HepG2 (cell line): ENCODE measurements around the gene RABEPK. TPM values are rescaled to one million over a fixed set of nuclear protein-coding genes. Genes with fewer than 3 reads are reported as not detected.

Source experiments
- BHLHE40 ChIP-seq: IDR thresholded peaks from 2 replicates; pipeline ENCODE4 v1.6.1; 2011; ENCODE audit warnings: low read length, improper control_type of control experiment
- CBX1 ChIP-seq: IDR thresholded peaks from one replicate; pipeline ENCODE4 v1.6.1; 2016; ENCODE audit warnings: antibody characterized with exemption, low read depth
- GATAD2A ChIP-seq: IDR thresholded peaks from 2 replicates; pipeline ENCODE4 v1.6.1; 2016
- HNRNPK ChIP-seq: fragments of 200-400 bp; formaldehyde crosslinking; IDR thresholded peaks from 2 replicates; pipeline ENCODE4 v1.6.1; 2018; ENCODE audit warnings: low read length, low read depth, moderate library complexity, mild to moderate bottlenecking; ENCODE audit not compliant: poor library complexity, severe bottlenecking
- KLF11 ChIP-seq: IDR thresholded peaks from 2 replicates; pipeline ENCODE4 v1.6.1; 2016; ENCODE audit warnings: missing compliant biosample characterization
- KLF13 ChIP-seq: sonication (generic); formaldehyde crosslinking; IDR thresholded peaks from 2 replicates; pipeline ENCODE4 v1.4.0; 2020; ENCODE audit warnings: mild to moderate bottlenecking, missing genetic modification reagents
- MAFG ChIP-seq: sonication (generic); formaldehyde crosslinking; IDR thresholded peaks from 2 replicates; pipeline ENCODE4 v1.5.1; 2020; ENCODE audit warnings: mild to moderate bottlenecking, missing genetic modification reagents
- MEIS2 ChIP-seq: sonication (generic); formaldehyde crosslinking; IDR thresholded peaks from 2 replicates; pipeline ENCODE4 v1.9.0; 2021; ENCODE audit warnings: mild to moderate bottlenecking, missing genetic modification reagents
- MLX ChIP-seq: IDR thresholded peaks from 2 replicates; pipeline ENCODE4 v1.6.1; 2016
- MXD1 ChIP-seq: sonication (generic); formaldehyde crosslinking; IDR thresholded peaks from 2 replicates; pipeline ENCODE4 v1.4.0; 2020; ENCODE audit warnings: mild to moderate bottlenecking, missing genetic modification reagents
- NFKBIZ ChIP-seq: IDR thresholded peaks from 2 replicates; pipeline ENCODE4 v1.6.1; 2018; ENCODE audit warnings: missing genetic modification reagents, missing compliant biosample characterization
- PHF20 ChIP-seq: sonication (generic); formaldehyde crosslinking; IDR thresholded peaks from 2 replicates; pipeline ENCODE4 v1.5.0; 2020; ENCODE audit warnings: mild to moderate bottlenecking, missing genetic modification reagents
- PHF21A ChIP-seq: sonication (generic); formaldehyde crosslinking; IDR thresholded peaks from 2 replicates; pipeline ENCODE4 v1.5.0; 2020; ENCODE audit warnings: mild to moderate bottlenecking, missing genetic modification reagents
- POLR2AphosphoS5 ChIP-seq: IDR thresholded peaks from 2 replicates; pipeline ENCODE4 v1.6.1; 2012; ENCODE audit warnings: low read depth, low read length
- RAD51 ChIP-seq: fragments of 450-650 bp; IDR thresholded peaks from 2 replicates; pipeline ENCODE4 v1.6.1; 2016; ENCODE audit warnings: borderline replicate concordance
- RBFOX2 ChIP-seq: fragments of 200-400 bp; formaldehyde crosslinking; IDR thresholded peaks from 2 replicates; pipeline ENCODE4 v1.6.1; 2017; ENCODE audit warnings: low read depth, mild to moderate bottlenecking, low read length
- SRSF4 ChIP-seq: fragments of 200-400 bp; formaldehyde crosslinking; IDR thresholded peaks from one replicate; pipeline ENCODE4 v1.6.1; 2018; ENCODE audit warnings: mild to moderate bottlenecking, low read depth, low read length, moderate library complexity; ENCODE audit not compliant: poor library complexity, severe bottlenecking
- ZBTB7B ChIP-seq: sonication (generic); formaldehyde crosslinking; IDR thresholded peaks from 2 replicates; pipeline ENCODE4 v1.4.0; 2020; ENCODE audit warnings: missing genetic modification reagents
- ZFX ChIP-seq: sonication (generic); formaldehyde crosslinking; IDR thresholded peaks from 2 replicates; pipeline ENCODE4 v1.4.0; 2020; ENCODE audit warnings: mild to moderate bottlenecking, low read depth, missing genetic modification reagents, moderate library complexity
- ZNF205 ChIP-seq: IDR thresholded peaks from 2 replicates; pipeline ENCODE4 v1.6.1; 2018; ENCODE audit warnings: missing biosample characterization, missing genetic modification reagents
- ZNF264 ChIP-seq: sonication (generic); formaldehyde crosslinking; IDR thresholded peaks from 2 replicates; pipeline ENCODE4 v1.4.0; 2020; ENCODE audit warnings: missing genetic modification reagents
- ZNF296 ChIP-seq: sonication (generic); formaldehyde crosslinking; conservative IDR thresholded peaks from 2 replicates; pipeline ENCODE4 v1.5.0; 2020; ENCODE audit warnings: mild to moderate bottlenecking, missing genetic modification reagents
- ZNF350 ChIP-seq: sonication (generic); formaldehyde crosslinking; IDR thresholded peaks from 2 replicates; pipeline ENCODE4 v1.4.0; 2020; ENCODE audit warnings: mild to moderate bottlenecking, low read depth, missing genetic modification reagents, borderline replicate concordance
- ZNF460 ChIP-seq: sonication (generic); formaldehyde crosslinking; IDR thresholded peaks from 2 replicates; pipeline ENCODE4 v1.5.1; 2020; ENCODE audit warnings: missing genetic modification reagents, mild to moderate bottlenecking, borderline replicate concordance
- ZNF567 ChIP-seq: sonication (generic); formaldehyde crosslinking; IDR thresholded peaks from 2 replicates; pipeline ENCODE4 v1.8.1; 2023; ENCODE audit warnings: mild to moderate bottlenecking, missing genetic modification reagents, borderline replicate concordance
- ZNF740 ChIP-seq: sonication (generic); formaldehyde crosslinking; IDR thresholded peaks from 2 replicates; pipeline ENCODE4 v1.4.0; 2020; ENCODE audit warnings: missing genetic modification reagents
- ZNF770 ChIP-seq: sonication (generic); formaldehyde crosslinking; IDR thresholded peaks from 2 replicates; pipeline ENCODE4 v1.5.0; 2020; ENCODE audit warnings: mild to moderate bottlenecking, missing genetic modification reagents
- ZNF788 ChIP-seq: sonication (generic); formaldehyde crosslinking; IDR thresholded peaks from 2 replicates; pipeline ENCODE4 v1.5.0; 2020; ENCODE audit warnings: mild to moderate bottlenecking, missing genetic modification reagents, borderline replicate concordance
- polyA plus RNA-seq, 8 experiments: library from polyadenylated mRNA; depleted of rRNA in 3 of 8; stranded (reverse) in 7 of 8; unstranded in 1 of 8; fragments of >200 nt; fragmentation: Illumina TruSeq in 4 of 8; extraction: Trizol in 4 of 8; gene quantifications; 2 replicates each; pipeline versions ENCODE4 v1.2.1 to v1.2.3, GENCODE V29; 2011 to 2016; ENCODE audit warnings: low read depth in 4 of 8, missing spikeins in 1 of 8, mixed read lengths in 1 of 8; ENCODE audit not compliant: insufficient read depth in 1 of 8
- total RNA-seq, 5 experiments: library from RNA; depleted of rRNA; stranded (reverse); fragments of >200 nt; fragmentation: Illumina TruSeq; extraction: Trizol; gene quantifications; 2 replicates each; pipeline ENCODE4 v1.2.3, GENCODE V29; 2016; ENCODE audit warnings: low read depth in 1 of 5

RABEPK gene
- total and polyA plus RNA-seq, 2 of the 13 experiments (the other 11 are each of a cell fraction or from before 2014, with no cell fraction given) = 75.5 to 90.0 TPM

- peak; percentile 82; the same call in 1 of the 2 replicates for TF ChIP-seq ZNF788 (CRISPR knock-in tag)
- no peak; the same call in 1 of the 2 replicates for TF ChIP-seq MAFG (CRISPR knock-in tag)
- no peak for TF ChIP-seq RAD51
- no peak for TF ChIP-seq ZNF567 (CRISPR knock-in tag)
- TF ChIP-seq RBFOX2 = peak; percentile 92
- TF ChIP-seq PHF20 (CRISPR knock-in tag) = peak; percentile 90
- TF ChIP-seq KLF13 (CRISPR knock-in tag) = peak; percentile 59; the same call in 1 of the 2 replicates
- no peak for TF ChIP-seq SRSF4
- peak; percentile 92; the same call in 1 of the 2 replicates for TF ChIP-seq MXD1
- no peak for TF ChIP-seq ZNF460 (CRISPR knock-in tag)
- no peak; the same call in 1 of the 2 replicates for TF ChIP-seq ZNF740 (CRISPR knock-in tag)
- no peak for TF ChIP-seq KLF11 (CRISPR knock-in tag)
- peak; percentile 77 for TF ChIP-seq ZNF296 (CRISPR knock-in tag)
- TF ChIP-seq HNRNPK = peak; percentile 94
- TF ChIP-seq ZNF264 (CRISPR knock-in tag) = 0 out of 2 replicates have a peak, but pooled peaks have one; percentile 37
- TF ChIP-seq NFKBIZ (CRISPR knock-in tag) = no peak
- no peak for TF ChIP-seq GATAD2A (CRISPR knock-in tag)
- no peak for TF ChIP-seq CBX1
- peak; percentile 10; the same call in 1 of the 2 replicates for TF ChIP-seq BHLHE40
- peak; percentile 46; the same call in 1 of the 2 replicates for TF ChIP-seq ZNF770
- TF ChIP-seq ZNF205 (CRISPR knock-in tag) = no peak
- TF ChIP-seq PHF21A (CRISPR knock-in tag) = peak; percentile 52; the same call in 1 of the 2 replicates
- TF ChIP-seq POLR2AphosphoS5 = peak; percentile 87
- no peak for TF ChIP-seq MLX (CRISPR knock-in tag)
- TF ChIP-seq ZFX = peak; percentile 97
- peak; percentile 79 for TF ChIP-seq MEIS2 (CRISPR knock-in tag)
- TF ChIP-seq ZBTB7B (CRISPR knock-in tag) = no peak; the same call in 1 of the 2 replicates
- peak; percentile 34; the same call in 1 of the 2 replicates for TF ChIP-seq ZNF350 (CRISPR knock-in tag)
These were observed 61.4 kb downstream of the RABEPK start, which contains the start of gene GAPVD1 (continued) for GRCh38 chr9:125261501-125262293.
